HL-60 (cell line): Measurements from ENCODE around the gene KDELR3.

Source experiments
- CTCF ChIP-seq: IDR thresholded peaks from one replicate; pipeline ENCODE4 v1.5.1; 2011; ENCODE audit warnings: low read length, control low read depth, inconsistent platforms; ENCODE audit not compliant: insufficient read depth
- POLR2AphosphoS5 ChIP-seq: IDR thresholded peaks from 2 replicates; pipeline ENCODE4 v1.6.1; 2012; ENCODE audit warnings: low read depth
- SPI1 ChIP-seq: IDR thresholded peaks from 2 replicates; pipeline ENCODE4 v1.6.1; 2012; ENCODE audit warnings: low read depth, mild to moderate bottlenecking, borderline replicate concordance
- TF ChIP-seq, protein P1 (sequence below): IDR thresholded peaks from 2 replicates; pipeline ENCODE4 v1.6.1; 2012; ENCODE audit warnings: low read depth; ENCODE audit not compliant: insufficient replicate concordance

DNA sequence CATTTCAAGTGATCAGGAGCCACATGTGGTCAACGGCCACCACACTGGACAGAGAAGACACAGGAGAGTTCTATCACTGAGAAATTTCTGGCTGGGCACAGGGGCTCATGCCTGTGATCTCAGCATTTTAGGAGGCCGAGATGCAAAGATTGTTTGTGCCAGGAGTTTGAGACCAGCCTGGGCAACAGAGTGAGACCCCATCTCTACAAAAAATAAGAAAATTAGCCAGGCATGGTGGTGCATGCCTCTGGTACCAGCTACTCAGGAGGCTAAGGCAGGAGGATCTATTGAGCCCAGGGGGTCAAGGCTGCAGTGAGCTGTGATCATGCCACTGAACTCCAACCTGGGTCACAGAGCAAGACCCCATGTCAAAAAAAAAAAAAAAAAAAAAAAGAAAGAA is 39.2 kb upstream of the KDELR3 start:
- TF ChIP-seq CTCF, result no peak
- no peak for TF ChIP-seq SPI1
- no peak for TF ChIP-seq POLR2AphosphoS5
- TF ChIP-seq, protein P1, sequence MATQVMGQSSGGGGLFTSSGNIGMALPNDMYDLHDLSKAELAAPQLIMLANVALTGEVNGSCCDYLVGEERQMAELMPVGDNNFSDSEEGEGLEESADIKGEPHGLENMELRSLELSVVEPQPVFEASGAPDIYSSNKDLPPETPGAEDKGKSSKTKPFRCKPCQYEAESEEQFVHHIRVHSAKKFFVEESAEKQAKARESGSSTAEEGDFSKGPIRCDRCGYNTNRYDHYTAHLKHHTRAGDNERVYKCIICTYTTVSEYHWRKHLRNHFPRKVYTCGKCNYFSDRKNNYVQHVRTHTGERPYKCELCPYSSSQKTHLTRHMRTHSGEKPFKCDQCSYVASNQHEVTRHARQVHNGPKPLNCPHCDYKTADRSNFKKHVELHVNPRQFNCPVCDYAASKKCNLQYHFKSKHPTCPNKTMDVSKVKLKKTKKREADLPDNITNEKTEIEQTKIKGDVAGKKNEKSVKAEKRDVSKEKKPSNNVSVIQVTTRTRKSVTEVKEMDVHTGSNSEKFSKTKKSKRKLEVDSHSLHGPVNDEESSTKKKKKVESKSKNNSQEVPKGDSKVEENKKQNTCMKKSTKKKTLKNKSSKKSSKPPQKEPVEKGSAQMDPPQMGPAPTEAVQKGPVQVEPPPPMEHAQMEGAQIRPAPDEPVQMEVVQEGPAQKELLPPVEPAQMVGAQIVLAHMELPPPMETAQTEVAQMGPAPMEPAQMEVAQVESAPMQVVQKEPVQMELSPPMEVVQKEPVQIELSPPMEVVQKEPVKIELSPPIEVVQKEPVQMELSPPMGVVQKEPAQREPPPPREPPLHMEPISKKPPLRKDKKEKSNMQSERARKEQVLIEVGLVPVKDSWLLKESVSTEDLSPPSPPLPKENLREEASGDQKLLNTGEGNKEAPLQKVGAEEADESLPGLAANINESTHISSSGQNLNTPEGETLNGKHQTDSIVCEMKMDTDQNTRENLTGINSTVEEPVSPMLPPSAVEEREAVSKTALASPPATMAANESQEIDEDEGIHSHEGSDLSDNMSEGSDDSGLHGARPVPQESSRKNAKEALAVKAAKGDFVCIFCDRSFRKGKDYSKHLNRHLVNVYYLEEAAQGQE, result no peak
